Memory B cell (primary cell): ENCODE results near the gene CDC16.
"Not testable (repeated sequence)": the region's sequence is repeated elsewhere in the genome, so short reads cannot be mapped to it uniquely, and the experiment has no call there.

Experiments used
- ATAC-seq: fragments of 150-1000 bp; cut with Tn5 transposase; 2 replicates; pipeline ENCODE4 v1.10.0; 2021; ENCODE audit warnings: low read depth, mild to moderate bottlenecking, moderate library complexity
- DNase-seq, 2 donors: peaks; one replicate each; pipeline ENCODE4 v3.0.0; 2022; ENCODE audit warnings: low spot score in 2 of 2
- H3K27ac Mint-ChIP-seq: one replicate; pipeline ENCODE4 v1.8.0; 2022; ENCODE audit warnings: mild to moderate bottlenecking, moderate library complexity, mixed read lengths
- H3K27me3 Mint-ChIP-seq: one replicate; pipeline ENCODE4 v1.8.0; 2022; ENCODE audit warnings: mixed read lengths
- H3K36me3 Mint-ChIP-seq: one replicate; pipeline ENCODE4 v1.8.0; 2022; ENCODE audit warnings: mild to moderate bottlenecking, mixed read lengths
- H3K4me1 Mint-ChIP-seq: one replicate; pipeline ENCODE4 v1.8.0; 2022; ENCODE audit warnings: mixed read lengths
- H3K4me3 Mint-ChIP-seq: one replicate; pipeline ENCODE4 v1.8.0; 2022; ENCODE audit warnings: mild to moderate bottlenecking, moderate library complexity, mixed read lengths
- H3K9me3 Mint-ChIP-seq: one replicate; pipeline ENCODE4 v1.8.0; 2022; ENCODE audit warnings: mixed read lengths

The CDC16 gene

GRCh38 chr13:114261328-114261965 lies 26.8 kb downstream of the CDC16 start:
- Mint-ChIP-seq H3K4me3 (peak overlapping the region; percentile 61), H3K27me3 (no peaks in the 10 kb centered on the region), H3K9me3 (no peaks in the 10 kb centered on the region), H3K27ac (peak overlapping the region; percentile 93), H3K4me1 (peaks cover 34% of the 10 kb centered on the region), H3K36me3 (peaks cover 36% of the 10 kb centered on the region)
- ATAC-seq (peak; percentile 18), DNase-seq (no peak)

DNA sequence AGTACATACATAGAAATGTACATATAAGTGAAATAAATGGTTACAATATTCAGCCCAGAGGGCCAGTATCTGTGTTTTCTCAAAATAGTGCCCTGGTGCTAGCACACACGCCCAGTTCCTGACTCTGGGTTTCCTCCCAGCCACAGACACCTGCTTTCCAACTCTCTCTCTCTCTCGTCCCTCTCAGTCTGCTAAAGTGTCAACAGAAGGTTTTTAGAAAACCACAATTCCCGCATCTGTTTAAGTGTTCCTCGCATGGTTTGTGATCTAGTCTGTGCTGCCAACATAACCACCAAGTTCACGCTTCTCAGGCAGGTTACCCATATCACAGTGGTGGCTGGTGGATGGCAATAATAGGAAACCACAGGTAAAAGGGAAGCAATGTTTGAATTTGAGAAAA lies 28.9 kb downstream of the CDC16 start:
- H3K27ac Mint-ChIP-seq = peak overlapping the region; percentile 86
- no peaks in the 10 kb centered on the region for H3K27me3 Mint-ChIP-seq
- DNase-seq (no peak), ATAC-seq (peak; percentile 39)
- peak overlapping the region; percentile 78 for H3K4me3 Mint-ChIP-seq
- H3K9me3 Mint-ChIP-seq = no peaks in the 10 kb centered on the region
- peaks cover 38% of the 10 kb centered on the region for H3K4me1 Mint-ChIP-seq
- peaks cover 41% of the 10 kb centered on the region for H3K36me3 Mint-ChIP-seq

DNA sequence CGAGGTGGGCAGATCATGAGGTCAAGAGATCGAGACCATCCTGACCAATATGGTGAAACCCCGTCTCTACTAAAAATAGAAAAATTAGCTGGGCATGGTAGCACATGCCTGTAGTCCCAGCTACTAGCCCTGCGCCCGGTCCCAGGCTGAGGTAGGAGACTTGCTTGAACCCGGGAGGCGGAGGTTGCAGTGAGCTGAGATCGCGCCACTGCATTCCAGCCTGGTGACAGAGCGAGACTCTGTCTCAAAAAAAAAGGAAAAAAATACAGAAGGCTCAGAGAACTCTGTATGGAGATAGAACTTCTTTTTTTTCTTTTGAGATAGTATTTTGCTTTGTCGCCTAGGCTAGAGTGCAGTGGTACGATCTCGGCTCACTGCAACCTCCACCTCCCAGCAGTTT lies 29.6 kb downstream of the CDC16 start:
- H3K9me3 Mint-ChIP-seq, ATAC-seq, DNase-seq, H3K27me3 Mint-ChIP-seq, H3K4me3 Mint-ChIP-seq, H3K27ac Mint-ChIP-seq: not testable (repeated sequence)
- Mint-ChIP-seq H3K36me3 (peaks cover 44% of the 10 kb centered on the region), H3K4me1 (peaks cover 38% of the 10 kb centered on the region)

DNA sequence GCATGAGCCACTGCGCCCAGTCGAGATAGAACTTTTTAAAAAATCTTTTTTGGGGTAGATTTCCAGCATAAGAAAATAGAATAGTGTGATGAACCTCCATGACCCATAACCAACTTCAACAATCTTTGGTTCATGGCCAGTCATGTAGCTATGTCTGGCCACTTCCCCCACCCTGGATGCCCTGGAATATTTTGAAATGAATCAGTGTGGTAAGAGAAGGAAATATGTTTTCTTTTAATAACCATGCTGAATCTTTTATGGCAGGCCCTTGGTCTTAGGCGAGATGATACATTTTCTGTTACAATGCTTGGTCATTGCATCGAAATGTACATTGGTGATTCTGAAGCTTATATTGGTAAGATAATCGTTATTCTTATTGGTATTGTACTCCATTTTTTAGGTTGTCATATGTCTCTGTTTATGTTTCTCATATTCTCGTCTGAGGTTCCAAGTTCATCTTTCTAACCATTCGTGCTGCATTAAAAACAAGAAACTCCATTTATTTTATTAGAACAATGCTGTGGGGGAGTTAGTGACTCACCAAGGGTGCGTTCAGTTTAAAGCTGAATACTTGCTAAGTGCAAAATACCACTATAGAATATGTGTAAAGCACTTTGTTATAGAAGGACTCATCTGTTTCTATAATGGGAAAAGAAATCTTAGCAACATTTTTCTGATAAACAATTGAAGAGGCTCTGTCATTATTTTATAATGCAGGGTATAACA lies 30.4 kb downstream of the CDC16 start:
- H3K4me3 Mint-ChIP-seq = no peak overlapping the region

DNA sequence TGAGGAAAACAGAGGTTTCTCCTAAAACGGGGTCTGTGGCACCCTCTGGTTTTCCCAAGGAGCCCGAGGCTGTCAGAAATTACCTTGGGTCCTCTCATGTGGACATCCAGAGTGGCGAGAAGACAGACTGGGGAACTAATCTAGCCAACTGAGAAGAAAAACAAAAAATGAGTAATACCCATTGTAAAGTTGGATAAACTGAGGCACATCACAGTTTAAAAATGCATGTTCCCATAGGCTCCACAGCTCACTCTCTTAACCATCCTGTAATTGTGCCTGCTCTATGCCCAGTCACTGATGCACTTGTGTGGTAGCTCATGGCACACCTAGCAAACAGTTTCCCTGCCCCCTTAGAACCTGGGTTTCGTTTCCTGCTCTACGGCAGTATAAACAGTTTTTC lies 31.5 kb downstream of the CDC16 start:
- H3K4me1 Mint-ChIP-seq = peaks cover 24% of the 10 kb centered on the region
- no peak overlapping the region for H3K4me3 Mint-ChIP-seq
- peak; percentile 30 for ATAC-seq

More for the DNA sequence above, 30.4 kb downstream of the CDC16 start:
- Mint-ChIP-seq H3K27ac (no peak overlapping the region), H3K36me3 (peaks cover 42% of the 10 kb centered on the region), H3K9me3 (no peaks in the 10 kb centered on the region), H3K27me3 (no peaks in the 10 kb centered on the region), H3K4me1 (peaks cover 35% of the 10 kb centered on the region)
- DNase-seq (no peak), ATAC-seq (no peak)

GRCh38 chr13:114268344-114269280 lies 33.9 kb downstream of the CDC16 start:
- Mint-ChIP-seq H3K36me3 (peaks cover 41% of the 10 kb centered on the region), H3K4me3 (no peak overlapping the region), H3K27me3 (no peaks in the 10 kb centered on the region), H3K9me3 (no peaks in the 10 kb centered on the region), H3K4me1 (peaks cover 8% of the 10 kb centered on the region), H3K27ac (peak overlapping the region; percentile 72)
- DNase-seq (no peak), ATAC-seq (peak; percentile 37)

More for the DNA sequence above, 31.5 kb downstream of the CDC16 start:
- no peak for DNase-seq
- H3K36me3 Mint-ChIP-seq = peaks cover 36% of the 10 kb centered on the region
- H3K27ac Mint-ChIP-seq = no peak overlapping the region
- no peaks in the 10 kb centered on the region for H3K27me3 Mint-ChIP-seq
- no peaks in the 10 kb centered on the region for H3K9me3 Mint-ChIP-seq

DNA sequence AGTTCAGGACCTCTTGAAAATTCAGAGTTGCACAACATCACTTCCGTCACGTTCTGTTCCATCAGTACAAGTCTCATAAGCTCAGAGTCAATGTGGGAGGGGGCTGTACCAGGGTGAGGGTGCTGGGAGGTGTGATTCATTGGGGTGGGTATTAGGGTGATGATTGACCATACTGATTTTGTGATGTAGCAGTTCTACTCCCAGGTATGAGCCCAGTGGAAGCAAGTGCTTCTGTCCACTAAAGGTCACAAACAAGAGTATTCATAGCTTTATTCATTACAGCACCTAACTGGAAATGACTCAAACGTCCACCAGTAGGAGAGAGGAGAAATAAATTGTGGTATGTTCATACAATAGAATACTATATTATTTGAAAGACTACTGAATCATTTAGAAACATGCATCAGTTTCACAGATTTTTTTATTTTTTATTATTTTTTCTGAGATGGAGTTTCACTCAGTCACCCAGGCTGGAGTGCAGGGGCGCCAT lies 34.6 kb downstream of the CDC16 start:
- no peaks in the 10 kb centered on the region for H3K9me3 Mint-ChIP-seq
- peaks cover 41% of the 10 kb centered on the region for H3K36me3 Mint-ChIP-seq
- peaks cover 7% of the 10 kb centered on the region for H3K4me1 Mint-ChIP-seq
- no peak for ATAC-seq
- no peak overlapping the region for H3K4me3 Mint-ChIP-seq
- DNase-seq = no peak
- peak overlapping the region; percentile 70 for H3K27ac Mint-ChIP-seq
- H3K27me3 Mint-ChIP-seq = no peaks in the 10 kb centered on the region

GRCh38 chr13:114272977-114273376 lies 38.3 kb downstream of the CDC16 start:
- DNase-seq (no peak), ATAC-seq (no peak)
- H3K4me1 Mint-ChIP-seq = peaks cover 8% of the 10 kb centered on the region
- peaks cover 34% of the 10 kb centered on the region for H3K36me3 Mint-ChIP-seq
- H3K27me3 Mint-ChIP-seq = no peaks in the 10 kb centered on the region
- H3K27ac Mint-ChIP-seq = no peak overlapping the region
- H3K4me3 Mint-ChIP-seq = no peak overlapping the region
- no peaks in the 10 kb centered on the region for H3K9me3 Mint-ChIP-seq

DNA sequence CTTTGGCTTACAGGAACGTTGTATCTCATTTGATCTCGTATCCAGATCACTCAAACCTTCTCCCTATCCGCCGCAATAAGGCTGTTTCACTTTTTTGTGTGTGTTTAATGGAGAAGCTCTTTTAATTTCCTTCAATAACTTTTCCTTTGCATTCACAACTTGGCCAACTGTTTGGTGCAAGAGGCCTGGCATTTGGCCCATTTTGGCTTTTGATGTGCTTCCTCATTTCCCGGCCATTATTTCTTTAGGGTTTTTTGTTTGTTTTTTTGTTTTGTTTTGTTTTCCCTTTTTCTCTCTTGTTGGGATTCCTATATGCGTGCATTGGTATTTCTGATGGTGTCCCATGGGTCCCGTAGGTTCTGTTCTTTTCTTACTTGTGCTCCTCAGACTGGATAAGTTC lies 40.6 kb downstream of the CDC16 start:
- Mint-ChIP-seq H3K27me3 (no peaks in the 10 kb centered on the region), H3K9me3 (no peaks in the 10 kb centered on the region), H3K27ac (no peak overlapping the region), H3K4me3 (no peak overlapping the region), H3K4me1 (peaks cover 9% of the 10 kb centered on the region), H3K36me3 (peaks cover 25% of the 10 kb centered on the region)
- DNase-seq (no peak), ATAC-seq (no peak)

DNA sequence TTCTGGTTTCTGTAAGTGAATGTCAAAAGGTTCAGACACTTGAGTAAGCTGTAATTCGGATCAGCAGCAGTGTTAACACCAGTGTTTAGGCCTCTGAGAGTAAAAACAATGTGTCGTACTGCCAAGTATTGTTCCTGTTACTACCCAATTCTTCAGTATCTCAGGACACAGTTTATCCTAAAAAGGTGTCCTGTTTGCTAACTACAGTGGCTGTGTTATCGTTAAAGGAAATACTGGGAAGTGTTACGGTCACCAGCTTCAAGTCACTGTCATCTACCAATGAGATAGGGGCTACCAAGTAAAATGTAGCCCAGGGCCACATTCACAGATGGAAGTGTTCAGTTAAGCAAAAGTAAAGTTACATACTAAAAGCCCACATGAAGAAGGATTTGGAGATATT lies 44.4 kb downstream of the CDC16 start:
- DNase-seq (no peak), ATAC-seq (no peak)
- Mint-ChIP-seq H3K4me1 (peaks cover 18% of the 10 kb centered on the region), H3K4me3 (no peak overlapping the region), H3K27me3 (no peaks in the 10 kb centered on the region), H3K9me3 (no peaks in the 10 kb centered on the region), H3K27ac (peak overlapping the region; percentile 99), H3K36me3 (peaks cover 13% of the 10 kb centered on the region)

- Mint-ChIP-seq H3K4me3 (peak overlapping the region; percentile 71), H3K9me3 (no peaks in the 10 kb centered on the region), H3K36me3 (peaks cover 11% of the 10 kb centered on the region), H3K27me3 (no peaks in the 10 kb centered on the region), H3K4me1 (peaks cover 18% of the 10 kb centered on the region), H3K27ac (peak overlapping the region; percentile 99)
- DNase-seq = no peak
- no peak for ATAC-seq
Measured at GRCh38 chr13:114279758-114280355, 45.2 kb downstream of the CDC16 start.

- Mint-ChIP-seq H3K4me1 (peaks cover 22% of the 10 kb centered on the region), H3K4me3 (peak within 1 kb of the TSS; percentile 94), H3K27ac (peak within 1 kb of the TSS; percentile 99), H3K27me3 (no peaks in the 10 kb centered on the region), H3K36me3 (peaks cover 11% of the 10 kb centered on the region), H3K9me3 (no peaks in the 10 kb centered on the region)
- DNase-seq = peak; percentile 88 to 98
- ATAC-seq = peak; percentile 78
Measured at GRCh38 chr13:114281351-114282040, 46.8 kb downstream of the CDC16 start, which contains the start of gene UPF3A. TSS of gene UPF3A (plus strand) at chr13:114281601. CDS start at chr13:114281640, 39 bp downstream.
